Endothelial cell of umbilical vein (primary cell): ENCODE data around the gene ART5. TPM values are rescaled to one million over a fixed set of nuclear protein-coding genes. Genes with fewer than 3 reads are reported as not detected.

ENCODE experiments used
- BruUV-seq: library from RNA; stranded (reverse); fragments of 400-500 nt; replicated peaks from 2 replicates; lab custom pipeline; 2021; lab: Mats Ljungman, UMichigan
- CTCF ChIA-PET: fragments of 300-600, 350-600 bp; sonication (Branson Sonifier 250); formaldehyde crosslinking; loops from one replicate; lab custom pipeline; 2021; ENCODE audit warnings: antibody characterized with exemption, inconsistent platforms; lab: Charles Lee
- POLR2A ChIA-PET: fragments of 300-600, 350-600 bp; sonication (Branson Sonifier 250); formaldehyde crosslinking; loops from one replicate; lab custom pipeline; 2021; ENCODE audit warnings: antibody characterized with exemption, inconsistent platforms; lab: Charles Lee
- DNase-seq: peaks from one replicate; pipeline ENCODE4 v3.0.0-alpha.2; 2011; ENCODE audit warnings: low read depth, low spot score
- FAIRE-seq: peaks from 2 replicates; lab custom pipeline; 2011; peaks lifted over from hg19 to GRCh38; lab: Jason Lieb, UNC
- H2AFZ ChIP-seq: 2 replicates; pipeline ENCODE4 v1.6.0; 2012; ENCODE audit warnings: low read depth, low read length, control low read depth, inconsistent platforms
- H3K27ac ChIP-seq: 2 replicates; pipeline ENCODE4 v1.5.1; 2011; ENCODE audit warnings: low read depth, mild to moderate bottlenecking, control low read depth, low read length, moderate library complexity; ENCODE audit not compliant: insufficient read depth
- H3K27me3 ChIP-seq, 2 experiments: 2 replicates each; pipeline versions ENCODE4 v1.6.0 to v1.6.1; 2011; ENCODE audit warnings: low read length in 2 of 2, mixed read lengths in 1 of 2; ENCODE audit not compliant: control insufficient read depth in 2 of 2, insufficient read depth in 2 of 2
- H3K36me3 ChIP-seq, 2 experiments: 2 replicates in 1 of 2; 3 replicates in 1 of 2; pipeline ENCODE4 v1.5.1; 2011; ENCODE audit warnings: low read length in 2 of 2, mild to moderate bottlenecking in 1 of 2, moderate library complexity in 1 of 2; ENCODE audit not compliant: control insufficient read depth in 2 of 2, insufficient read depth in 2 of 2; ENCODE audit errors: extremely low read depth in 1 of 2
- H3K4me1 ChIP-seq: 3 replicates; pipeline ENCODE4 v1.5.1; 2011; ENCODE audit warnings: mild to moderate bottlenecking, low read length; ENCODE audit not compliant: control insufficient read depth, insufficient read depth; ENCODE audit errors: extremely low read depth
- H3K4me2 ChIP-seq: 2 replicates; pipeline ENCODE4 v1.6.1; 2011; ENCODE audit warnings: low read length, control low read depth, mixed read lengths; ENCODE audit not compliant: insufficient read depth
- H3K4me3 ChIP-seq, 3 experiments: fragments of 200-600 bp in 1 of 3; sonication (generic), shearing (Covaris generic) in 1 of 3; replicated peaks in 1 of 3; 2 replicates each; pipeline ENCODE4 v1.5.1; 2011 to 2016; ENCODE audit warnings: control low read depth in 3 of 3, low read length in 3 of 3, mild to moderate bottlenecking in 2 of 3, inconsistent platforms in 1 of 3, low read depth in 1 of 3, moderate library complexity in 1 of 3; ENCODE audit not compliant: insufficient read depth in 1 of 3
- H3K79me2 ChIP-seq: 2 replicates; pipeline ENCODE4 v1.6.0; 2012; ENCODE audit warnings: low read length, inconsistent platforms; ENCODE audit not compliant: control insufficient read depth, insufficient read depth
- H3K9ac ChIP-seq: replicated peaks from 2 replicates; pipeline ENCODE3; 2011; ENCODE audit warnings: low read length, control low read depth; ENCODE audit not compliant: insufficient read depth; ENCODE audit errors: extremely low read depth
- H3K9me1 ChIP-seq: replicated peaks from 3 replicates; pipeline ENCODE4 v1.6.0; 2011; ENCODE audit warnings: mild to moderate bottlenecking, low read length; ENCODE audit not compliant: control insufficient read depth, insufficient read depth; ENCODE audit errors: extremely low read depth
- H3K9me3 ChIP-seq: replicated peaks from 2 replicates; pipeline ENCODE4 v1.5.1; 2012; ENCODE audit warnings: low read length, inconsistent platforms; ENCODE audit not compliant: control insufficient read depth, insufficient read depth
- H4K20me1 ChIP-seq: replicated peaks from 2 replicates; pipeline ENCODE3; 2011; ENCODE audit warnings: mild to moderate bottlenecking, low read length; ENCODE audit not compliant: control insufficient read depth, insufficient read depth; ENCODE audit errors: extremely low read depth
- EZH2 ChIP-seq: IDR thresholded peaks from 2 replicates; pipeline ENCODE4 v1.6.1; 2012; ENCODE audit warnings: borderline replicate concordance, low read depth, mild to moderate bottlenecking, moderate library complexity, low read length, inconsistent platforms; ENCODE audit not compliant: severe bottlenecking
- FOS ChIP-seq: IDR thresholded peaks from 2 replicates; pipeline ENCODE4 v1.6.1; 2011; ENCODE audit warnings: mild to moderate bottlenecking, low read length, moderate library complexity, borderline replicate concordance; ENCODE audit not compliant: insufficient read depth
- GATA2 ChIP-seq: IDR thresholded peaks from 2 replicates; pipeline ENCODE4 v1.7.0; 2011; ENCODE audit warnings: low read depth, mild to moderate bottlenecking, moderate library complexity, mixed read lengths, low read length; ENCODE audit not compliant: insufficient read length, insufficient read depth
- JUN ChIP-seq: IDR thresholded peaks from 2 replicates; pipeline ENCODE4 v1.6.1; 2011; ENCODE audit warnings: borderline replicate concordance, low read depth; ENCODE audit not compliant: insufficient read length, insufficient read depth
- MYC ChIP-seq: IDR thresholded peaks from one replicate; pipeline ENCODE4 v1.6.1; 2011; ENCODE audit warnings: mild to moderate bottlenecking, low read depth, low read length
- POLR2A ChIP-seq: IDR thresholded peaks from 2 replicates; pipeline ENCODE4 v1.6.1; 2012; ENCODE audit warnings: low read depth, mild to moderate bottlenecking, control low read depth, low read length
- POLR2AphosphoS5 ChIP-seq: IDR thresholded peaks from 2 replicates; pipeline ENCODE4 v1.6.1; 2012; ENCODE audit warnings: low read depth, mild to moderate bottlenecking, control low read depth, low read length, moderate library complexity; ENCODE audit not compliant: insufficient read depth
- dilution Hi-C: fragments of 300-500 bp; cut with MboI; formaldehyde crosslinking; loops from one replicate; pipeline ENCODE4 v1.15.0; 2019; ENCODE audit warnings: low sequenced_read_pairs; ENCODE audit not compliant: extremely low pct_ligation_motif_present
- intact Hi-C: fragments of 100-400 bp; cut with micrococcal nuclease; formaldehyde crosslinking; loops from one replicate; pipeline ENCODE4 v1.10.0; 2022
- polyA plus RNA-seq, 4 experiments: library from polyadenylated mRNA; depleted of rRNA in 3 of 4; stranded (reverse) in 3 of 4; unstranded in 1 of 4; fragments of >200 nt; gene quantifications; 2 replicates each; pipeline versions ENCODE4 v1.2.1 to v1.2.3, GENCODE V29; 2011 to 2012; ENCODE audit warnings: missing spikeins in 1 of 4
- total RNA-seq: library from RNA; stranded (reverse); gene quantifications from 2 replicates; pipeline ENCODE4 v1.2.3, GENCODE V29; 2021
- TF ChIP-seq, protein P1 (sequence below): IDR thresholded peaks from 2 replicates; pipeline ENCODE4 v1.6.1; 2011; ENCODE audit not compliant: insufficient read depth, insufficient read length
- TF ChIP-seq, protein P2 (sequence below), 2 donors: IDR thresholded peaks; 1 replicate in 1 of 2; 2 replicates in 1 of 2; pipeline ENCODE4 v1.5.1; 2011; ENCODE audit warnings: low read length in 2 of 2, mild to moderate bottlenecking in 2 of 2, moderate library complexity in 2 of 2, control low read depth in 1 of 2, inconsistent platforms in 1 of 2, low read depth in 1 of 2; ENCODE audit not compliant: insufficient read depth in 1 of 2; ENCODE audit errors: extremely low read depth in 1 of 2

Gene ART5
- total and polyA plus RNA-seq, 2 donors (not counting 3 experiments of a cell fraction or from before 2014, with no cell fraction given) = not detected

DNA sequence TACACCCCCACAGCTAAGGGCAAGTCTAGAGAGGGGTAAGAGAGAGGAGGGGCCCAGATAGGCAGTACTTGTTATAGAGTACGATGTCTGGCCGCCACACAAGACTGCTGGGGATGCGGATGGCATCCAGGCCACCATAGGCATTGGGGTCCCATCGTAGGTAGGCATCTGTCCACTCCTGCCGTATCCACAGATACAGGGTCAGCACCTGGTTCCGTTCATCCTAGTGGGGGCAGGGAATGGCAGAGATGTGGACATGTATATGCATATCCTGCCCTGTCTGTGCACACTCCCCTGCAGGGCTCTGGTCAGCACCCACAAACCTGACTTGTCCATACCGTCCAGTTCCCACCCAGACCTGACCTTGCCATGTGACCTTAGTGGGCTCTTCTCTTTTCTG, 27.3 kb upstream of the ART5 start:
- FAIRE-seq (no peak), DNase-seq (no peak)
- H3K4me1 ChIP-seq = no peaks in the 10 kb centered on the region
- no peaks in the 10 kb centered on the region for H4K20me1 ChIP-seq
- H3K27me3 ChIP-seq = no peaks in the 10 kb centered on the region
- intact Hi-C loops = no loop called here
- ChIA-PET CTCF (no interaction called here), POLR2A (no interaction called here)
- no peaks in the 10 kb centered on the region for H3K79me2 ChIP-seq
- no peak overlapping the region for H2AFZ ChIP-seq
- no peaks in the 10 kb centered on the region for H3K9me3 ChIP-seq
- H3K36me3 ChIP-seq = peaks cover 2 to 25% of the 10 kb centered on the region in 2 experiments
- no peak overlapping the region for H3K4me2 ChIP-seq
- no TSS peak for BruUV-seq
- TF ChIP-seq EZH2 (no peak), GATA2 (no peak), FOS (no peak), POLR2AphosphoS5 (no peak), POLR2A (no peak), MYC (no peak), JUN (no peak)
- TF ChIP-seq, protein P1, sequence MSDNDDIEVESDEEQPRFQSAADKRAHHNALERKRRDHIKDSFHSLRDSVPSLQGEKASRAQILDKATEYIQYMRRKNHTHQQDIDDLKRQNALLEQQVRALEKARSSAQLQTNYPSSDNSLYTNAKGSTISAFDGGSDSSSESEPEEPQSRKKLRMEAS = no peak
- TF ChIP-seq, protein P2, sequence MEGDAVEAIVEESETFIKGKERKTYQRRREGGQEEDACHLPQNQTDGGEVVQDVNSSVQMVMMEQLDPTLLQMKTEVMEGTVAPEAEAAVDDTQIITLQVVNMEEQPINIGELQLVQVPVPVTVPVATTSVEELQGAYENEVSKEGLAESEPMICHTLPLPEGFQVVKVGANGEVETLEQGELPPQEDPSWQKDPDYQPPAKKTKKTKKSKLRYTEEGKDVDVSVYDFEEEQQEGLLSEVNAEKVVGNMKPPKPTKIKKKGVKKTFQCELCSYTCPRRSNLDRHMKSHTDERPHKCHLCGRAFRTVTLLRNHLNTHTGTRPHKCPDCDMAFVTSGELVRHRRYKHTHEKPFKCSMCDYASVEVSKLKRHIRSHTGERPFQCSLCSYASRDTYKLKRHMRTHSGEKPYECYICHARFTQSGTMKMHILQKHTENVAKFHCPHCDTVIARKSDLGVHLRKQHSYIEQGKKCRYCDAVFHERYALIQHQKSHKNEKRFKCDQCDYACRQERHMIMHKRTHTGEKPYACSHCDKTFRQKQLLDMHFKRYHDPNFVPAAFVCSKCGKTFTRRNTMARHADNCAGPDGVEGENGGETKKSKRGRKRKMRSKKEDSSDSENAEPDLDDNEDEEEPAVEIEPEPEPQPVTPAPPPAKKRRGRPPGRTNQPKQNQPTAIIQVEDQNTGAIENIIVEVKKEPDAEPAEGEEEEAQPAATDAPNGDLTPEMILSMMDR (IDR thresholded peaks at IDR 0.05; ENCODE audit: extremely low read depth in 1 of 2, insufficient read depth in 1 of 2, low read depth in 1 of 2, low read length in 2 of 2) = no peak
- no peak overlapping the region for H3K4me3 ChIP-seq
- no peak overlapping the region for H3K27ac ChIP-seq
- no peaks in the 10 kb centered on the region for H3K9me1 ChIP-seq
- dilution Hi-C loops = no loop called here
- H3K9ac ChIP-seq = no peak overlapping the region
